ENCODE data around the gene WDR81. TPM values are rescaled to one million over a fixed set of nuclear protein-coding genes. Genes with fewer than 3 reads are reported as not detected.

The WDR81 gene
- total and polyA plus RNA-seq, 4 donors: 3.0 to 27.3 (median 14.6) TPM

DNA sequence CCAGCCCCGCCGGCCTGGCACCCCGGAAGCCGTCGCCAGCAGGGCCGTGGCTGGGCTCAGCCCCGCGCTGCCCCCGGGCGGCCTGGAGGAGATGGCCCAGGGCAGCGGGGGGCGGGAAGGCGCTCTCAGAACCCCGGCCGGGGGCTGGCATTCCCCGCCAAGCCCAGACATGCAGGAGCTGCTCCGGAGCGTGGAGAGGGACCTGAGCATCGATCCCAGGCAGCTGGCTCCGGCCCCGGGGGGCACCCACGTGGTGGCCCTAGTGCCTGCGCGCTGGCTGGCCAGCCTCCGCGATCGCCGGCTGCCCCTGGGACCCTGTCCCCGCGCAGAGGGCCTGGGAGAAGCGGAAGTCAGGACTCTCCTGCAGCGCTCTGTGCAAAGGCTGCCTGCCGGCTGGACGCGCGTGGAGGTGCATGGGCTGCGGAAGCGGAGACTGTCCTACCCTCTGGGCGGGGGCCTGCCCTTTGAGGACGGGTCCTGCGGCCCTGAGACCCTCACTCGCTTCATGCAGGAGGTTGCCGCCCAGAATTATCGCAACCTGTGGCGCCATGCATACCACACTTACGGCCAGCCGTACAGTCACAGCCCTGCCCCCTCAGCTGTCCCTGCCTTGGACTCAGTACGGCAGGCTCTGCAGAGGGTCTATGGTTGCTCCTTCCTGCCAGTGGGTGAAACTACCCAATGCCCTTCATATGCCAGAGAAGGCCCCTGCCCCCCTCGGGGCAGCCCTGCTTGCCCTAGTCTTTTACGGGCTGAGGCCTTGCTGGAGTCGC, 551 bp downstream of the WDR81 start:
- Histone ChIP-seq H3K27me3 (ENCODE audit: control insufficient read depth in 1 of 2, insufficient read depth in 2 of 2, low read length in 1 of 2) (no peaks in the 10 kb centered on the region), H3K9me3 (ENCODE audit: control insufficient read depth, low read length) (no peaks in the 10 kb centered on the region), H3K36me3 (ENCODE audit: control insufficient read depth in 1 of 2, insufficient read depth in 2 of 2, low read length in 1 of 2) (peaks cover 0 to 1% of the 10 kb centered on the region in 2 donors), H3K27ac (ENCODE audit: low read depth in 1 of 2, low read length in 2 of 2) (no peak overlapping the region), H3K4me3 (ENCODE audit: low read length in 2 of 2) (peak overlapping the region; percentile 68 to 75), H3K4me1 (ENCODE audit: control insufficient read depth in 1 of 2, insufficient read depth in 2 of 2, low read length in 2 of 2) (no peaks in the 10 kb centered on the region)
- ATAC-seq (ENCODE audit: low FRiP score) (peak; percentile 8), DNase-seq (peak in 1 of 2 donors; percentile 71)
- WGBS, 2 donors: 15 to 16% methylated on average over 45 to 51 of the region's 51 CpGs
- intact Hi-C loops (cut with DNase I): loop anchor here (2.0 to 10.0 kb wide), 6 partner anchors 57 to 320 kb away; partner anchors contain the start of genes OVCA2 (in 1 of the 2), RPA1 (in 1 of the 2) and SMYD4 (in 1 of the 2)

- Histone ChIP-seq H3K4me3 (ENCODE audit: low read length in 2 of 2) (no peak overlapping the region), H3K36me3 (ENCODE audit: control insufficient read depth in 1 of 2, insufficient read depth in 2 of 2, low read length in 1 of 2) (peaks cover 0 to 1% of the 10 kb centered on the region in 2 donors), H3K27ac (ENCODE audit: low read depth in 1 of 2, low read length in 2 of 2) (no peak overlapping the region), H3K4me1 (ENCODE audit: control insufficient read depth in 1 of 2, insufficient read depth in 2 of 2, low read length in 2 of 2) (no peaks in the 10 kb centered on the region), H3K27me3 (ENCODE audit: control insufficient read depth in 1 of 2, insufficient read depth in 2 of 2, low read length in 1 of 2) (no peaks in the 10 kb centered on the region), H3K9me3 (ENCODE audit: control insufficient read depth, low read length) (no peaks in the 10 kb centered on the region)
- DNase-seq (peak in 1 of 2 donors; percentile 48), ATAC-seq (ENCODE audit: low FRiP score) (no peak)
- intact Hi-C loops (cut with DNase I): loop anchor here (2.0 to 10.0 kb wide), 5 partner anchors 103 to 319 kb away; partner anchors contain the start of genes OVCA2 (in 1 of the 2), RPA1 (in 1 of the 2) and SMYD4 (in 1 of the 2)
- WGBS, 2 donors: 95% methylated on average over 54 of the region's 54 CpGs
Observed at GRCh38 chr17:1725642-1726511, 1.4 kb downstream of the WDR81 start.

DNA sequence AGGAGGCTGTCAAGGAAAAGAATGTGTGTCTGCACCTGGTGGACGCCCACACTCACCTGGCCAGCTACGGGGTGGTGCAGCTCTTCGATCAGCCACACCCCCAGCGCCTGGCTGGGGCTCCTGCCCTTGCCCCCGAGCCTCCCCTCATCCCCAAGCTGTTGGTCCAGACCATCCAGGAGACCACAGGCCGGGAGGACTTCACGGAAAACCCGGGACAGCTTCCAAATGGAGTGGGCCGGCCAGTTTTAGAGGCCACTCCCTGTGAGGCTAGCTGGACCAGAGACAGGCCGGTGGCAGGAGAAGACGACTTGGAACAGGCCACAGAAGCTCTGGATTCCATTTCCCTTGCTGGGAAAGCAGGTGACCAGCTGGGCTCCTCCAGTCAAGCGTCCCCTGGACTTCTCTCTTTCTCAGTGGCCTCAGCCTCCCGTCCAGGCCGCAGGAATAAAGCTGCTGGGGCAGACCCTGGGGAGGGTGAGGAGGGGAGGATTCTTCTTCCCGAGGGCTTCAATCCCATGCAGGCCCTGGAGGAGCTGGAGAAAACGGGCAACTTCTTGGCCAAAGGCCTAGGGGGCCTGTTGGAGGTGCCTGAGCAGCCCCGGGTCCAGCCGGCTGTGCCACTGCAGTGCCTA, 2.2 kb downstream of the WDR81 start:
- DNase-seq: peak in 1 of 2 donors; percentile 59
- Histone ChIP-seq H3K9me3 (ENCODE audit: control insufficient read depth, low read length) (no peaks in the 10 kb centered on the region), H3K27me3 (ENCODE audit: control insufficient read depth in 1 of 2, insufficient read depth in 2 of 2, low read length in 1 of 2) (no peaks in the 10 kb centered on the region), H3K4me3 (ENCODE audit: low read length in 2 of 2) (no peak overlapping the region), H3K27ac (ENCODE audit: low read depth in 1 of 2, low read length in 2 of 2) (no peak overlapping the region), H3K4me1 (ENCODE audit: control insufficient read depth in 1 of 2, insufficient read depth in 2 of 2, low read length in 2 of 2) (no peaks in the 10 kb centered on the region), H3K36me3 (ENCODE audit: control insufficient read depth in 1 of 2, insufficient read depth in 2 of 2, low read length in 1 of 2) (peaks cover 0 to 1% of the 10 kb centered on the region in 2 donors)
- WGBS, 2 donors: 80 to 84% methylated on average over 18 of the region's 18 CpGs
- no peak for ATAC-seq (ENCODE audit: low FRiP score)
- intact Hi-C loops (cut with DNase I): loop anchor here in 1 of 2 donors (10.0 kb wide), 3 partner anchors 108 to 318 kb away; partner anchors contain the start of genes OVCA2 and RPA1

- Histone ChIP-seq H3K27ac (ENCODE audit: low read depth in 1 of 2, low read length in 2 of 2) (no peak overlapping the region), H3K4me3 (ENCODE audit: low read length in 2 of 2) (no peak overlapping the region), H3K36me3 (ENCODE audit: control insufficient read depth in 1 of 2, insufficient read depth in 2 of 2, low read length in 1 of 2) (peaks cover 0 to 1% of the 10 kb centered on the region in 2 donors), H3K4me1 (ENCODE audit: control insufficient read depth in 1 of 2, insufficient read depth in 2 of 2, low read length in 2 of 2) (no peaks in the 10 kb centered on the region), H3K9me3 (ENCODE audit: control insufficient read depth, low read length) (no peaks in the 10 kb centered on the region), H3K27me3 (ENCODE audit: control insufficient read depth in 1 of 2, insufficient read depth in 2 of 2, low read length in 1 of 2) (no peaks in the 10 kb centered on the region)
- 92 to 93% methylated on average over 21 of the region's 21 CpGs for WGBS, 2 donors
- intact Hi-C loops (cut with DNase I): loop anchor here in 1 of 2 donors (10.0 kb wide), 3 partner anchors 107 to 317 kb away; partner anchors contain the start of genes OVCA2 and RPA1
- DNase-seq (no peak), ATAC-seq (ENCODE audit: low FRiP score) (no peak)
Observed at GRCh38 chr17:1727258-1727789, 2.8 kb downstream of the WDR81 start.

DNA sequence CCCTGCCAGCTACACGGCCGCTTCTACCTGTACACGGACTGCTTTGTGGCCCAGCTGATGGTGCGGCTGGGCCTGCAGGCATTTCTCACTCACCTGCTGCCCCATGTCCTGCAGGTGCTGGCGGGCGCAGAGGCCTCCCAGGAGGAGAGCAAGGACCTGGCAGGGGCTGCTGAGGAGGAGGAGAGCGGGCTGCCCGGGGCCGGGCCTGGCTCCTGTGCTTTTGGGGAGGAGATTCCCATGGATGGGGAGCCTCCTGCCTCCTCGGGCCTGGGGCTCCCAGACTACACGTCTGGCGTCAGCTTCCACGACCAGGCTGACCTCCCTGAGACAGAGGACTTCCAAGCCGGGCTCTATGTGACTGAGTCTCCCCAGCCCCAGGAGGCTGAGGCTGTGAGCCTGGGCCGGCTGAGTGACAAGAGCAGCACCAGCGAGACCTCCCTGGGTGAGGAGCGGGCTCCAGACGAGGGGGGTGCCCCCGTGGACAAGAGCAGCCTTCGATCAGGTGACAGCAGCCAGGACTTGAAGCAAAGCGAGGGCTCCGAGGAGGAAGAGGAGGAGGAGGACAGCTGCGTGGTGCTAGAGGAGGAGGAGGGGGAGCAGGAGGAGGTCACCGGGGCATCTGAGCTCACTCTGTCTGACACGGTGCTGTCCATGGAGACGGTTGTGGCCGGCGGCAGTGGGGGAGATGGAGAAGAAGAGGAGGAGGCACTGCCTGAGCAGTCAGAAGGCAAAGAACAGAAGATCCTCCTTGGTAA, 3.5 kb downstream of the WDR81 start:
- Histone ChIP-seq H3K9me3 (ENCODE audit: control insufficient read depth, low read length) (no peaks in the 10 kb centered on the region), H3K36me3 (ENCODE audit: control insufficient read depth in 1 of 2, insufficient read depth in 2 of 2, low read length in 1 of 2) (peaks cover 0 to 1% of the 10 kb centered on the region in 2 donors), H3K27ac (ENCODE audit: low read depth in 1 of 2, low read length in 2 of 2) (no peak overlapping the region), H3K4me1 (ENCODE audit: control insufficient read depth in 1 of 2, insufficient read depth in 2 of 2, low read length in 2 of 2) (no peaks in the 10 kb centered on the region), H3K27me3 (ENCODE audit: control insufficient read depth in 1 of 2, insufficient read depth in 2 of 2, low read length in 1 of 2) (no peaks in the 10 kb centered on the region), H3K4me3 (ENCODE audit: low read length in 2 of 2) (no peak overlapping the region)
- 88 to 90% methylated on average over 28 of the region's 28 CpGs for WGBS, 2 donors
- DNase-seq (no peak), ATAC-seq (ENCODE audit: low FRiP score) (no peak)
- intact Hi-C loops (cut with DNase I): loop anchor here in 1 of 2 donors (10.0 kb wide), 3 partner anchors 107 to 317 kb away; partner anchors contain the start of genes OVCA2 and RPA1

DNA sequence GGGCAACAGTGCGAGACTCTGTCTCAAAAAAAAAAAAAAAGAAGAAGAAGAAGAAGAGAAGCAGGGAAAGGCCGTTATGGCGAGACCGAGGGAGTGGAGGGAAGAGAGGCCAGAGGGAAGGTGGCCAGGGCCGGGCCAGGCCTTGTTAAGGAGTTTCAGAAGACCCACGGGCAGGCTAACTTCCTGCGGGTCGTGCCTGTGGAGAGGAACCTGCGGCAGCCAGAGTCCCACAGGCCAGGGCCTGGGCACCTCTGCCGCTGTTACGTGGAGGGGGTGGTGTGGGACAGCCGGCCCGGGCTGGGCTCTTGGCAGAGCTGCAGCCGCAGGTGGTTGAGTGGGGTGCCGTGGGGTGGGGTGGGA, 5.4 kb downstream of the WDR81 start:
- H3K4me3 ChIP-seq (ENCODE audit: low read length in 2 of 2): no peak overlapping the region
- intact Hi-C loops (cut with DNase I): loop anchor here in 1 of 2 donors (10.0 kb wide), 3 partner anchors 105 to 315 kb away; partner anchors contain the start of genes OVCA2 and RPA1
- H3K4me1 ChIP-seq (ENCODE audit: control insufficient read depth in 1 of 2, insufficient read depth in 2 of 2, low read length in 2 of 2): no peaks in the 10 kb centered on the region
- no peak for DNase-seq
- no peaks in the 10 kb centered on the region for H3K27me3 ChIP-seq (ENCODE audit: control insufficient read depth in 1 of 2, insufficient read depth in 2 of 2, low read length in 1 of 2)
- peaks cover 0 to 1% of the 10 kb centered on the region in 2 donors for H3K36me3 ChIP-seq (ENCODE audit: control insufficient read depth in 1 of 2, insufficient read depth in 2 of 2, low read length in 1 of 2)
- H3K9me3 ChIP-seq (ENCODE audit: control insufficient read depth, low read length): no peaks in the 10 kb centered on the region
- H3K27ac ChIP-seq (ENCODE audit: low read depth in 1 of 2, low read length in 2 of 2): no peak overlapping the region
- peak; percentile 21 for ATAC-seq (ENCODE audit: low FRiP score)
- 84 to 88% methylated on average over 15 of the region's 15 CpGs for WGBS, 2 donors

DNA sequence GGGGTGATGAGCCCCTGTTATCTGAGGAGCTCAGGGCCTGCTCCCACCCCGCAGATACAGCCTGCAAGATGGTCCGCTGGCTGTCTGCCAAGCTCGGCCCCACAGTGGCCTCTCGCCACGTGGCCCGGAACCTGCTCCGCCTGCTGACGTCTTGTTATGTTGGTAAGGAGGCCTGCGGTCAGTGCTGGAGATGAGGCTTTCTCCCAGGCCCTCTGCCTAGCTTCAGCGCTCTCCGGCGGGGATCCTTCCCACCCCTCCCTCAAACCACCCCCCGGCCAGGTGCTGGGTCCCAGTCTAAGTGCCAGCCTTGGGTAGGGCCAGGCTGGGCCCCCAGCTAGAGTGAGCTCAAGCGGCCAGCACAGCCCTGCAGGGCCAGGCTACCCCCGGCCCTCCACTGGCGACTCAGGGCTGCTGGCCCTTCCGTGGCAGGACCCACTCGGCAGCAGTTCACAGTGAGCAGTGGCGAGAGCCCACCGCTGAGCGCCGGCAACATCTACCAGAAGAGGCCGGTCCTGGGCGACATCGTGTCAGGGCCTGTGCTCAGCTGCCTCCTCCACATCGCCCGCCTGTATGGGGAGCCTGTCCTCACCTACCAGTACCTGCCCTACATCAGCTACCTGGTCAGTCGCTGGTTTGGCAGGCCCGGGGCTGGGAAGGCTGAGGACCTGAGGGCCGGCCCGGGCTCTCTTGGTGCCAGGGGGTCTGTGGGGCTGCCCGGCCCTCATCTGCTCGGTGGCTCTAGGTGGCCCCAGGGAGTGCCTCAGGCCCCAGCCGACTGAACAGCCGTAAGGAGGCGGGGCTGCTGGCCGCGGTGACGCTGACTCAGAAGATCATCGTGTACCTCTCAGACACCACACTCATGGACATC, 6.1 kb downstream of the WDR81 start:
- 86 to 89% methylated on average over 39 to 40 of the region's 40 CpGs for WGBS, 2 donors
- Histone ChIP-seq H3K27me3 (ENCODE audit: control insufficient read depth in 1 of 2, insufficient read depth in 2 of 2, low read length in 1 of 2) (no peaks in the 10 kb centered on the region), H3K4me3 (ENCODE audit: low read length in 2 of 2) (no peak overlapping the region), H3K27ac (ENCODE audit: low read depth in 1 of 2, low read length in 2 of 2) (no peak overlapping the region), H3K9me3 (ENCODE audit: control insufficient read depth, low read length) (no peaks in the 10 kb centered on the region), H3K4me1 (ENCODE audit: control insufficient read depth in 1 of 2, insufficient read depth in 2 of 2, low read length in 2 of 2) (no peaks in the 10 kb centered on the region), H3K36me3 (ENCODE audit: control insufficient read depth in 1 of 2, insufficient read depth in 2 of 2, low read length in 1 of 2) (peaks cover 0 to 1% of the 10 kb centered on the region in 2 donors)
- DNase-seq (peak; percentile 80 to 93), ATAC-seq (ENCODE audit: low FRiP score) (peak; percentile 80)
- intact Hi-C loops (cut with DNase I): no loop called here

Data from aorta (tissue), 5 donors.